H9 (cell line): ENCODE data around the gene AKAP5. TPM values are rescaled to one million over a fixed set of nuclear protein-coding genes. Genes with fewer than 3 reads are reported as not detected.

Experiments used
- DNase-seq: peaks from one replicate; pipeline ENCODE4 v3.0.0-alpha.2; 2017
- H2AFZ ChIP-seq: one replicate; pipeline ENCODE4 v1.6.1; 2013; ENCODE audit warnings: mild to moderate bottlenecking, low read length, control low read depth, moderate library complexity
- H2AK5ac ChIP-seq: 2 replicates; pipeline ENCODE4 v1.6.1; 2013; ENCODE audit warnings: low read length, control low read depth, mixed read lengths; ENCODE audit not compliant: insufficient read length
- H2BK120ac ChIP-seq: one replicate; pipeline ENCODE4 v1.6.1; 2013; ENCODE audit warnings: low read depth, mild to moderate bottlenecking, low read length, control low read depth, inconsistent platforms; ENCODE audit not compliant: poor library complexity, severe bottlenecking
- H2BK12ac ChIP-seq: 2 replicates; pipeline ENCODE4 v1.6.1; 2013; ENCODE audit warnings: low read length, control low read depth, mixed read lengths, low read depth; ENCODE audit not compliant: insufficient read length
- H2BK15ac ChIP-seq: 2 replicates; pipeline ENCODE4 v1.6.1; 2013; ENCODE audit warnings: low read depth, low read length, control low read depth
- H2BK20ac ChIP-seq: one replicate; pipeline ENCODE4 v1.6.1; 2013; ENCODE audit warnings: low read depth, mild to moderate bottlenecking, low read length, control low read depth, inconsistent platforms; ENCODE audit not compliant: poor library complexity, severe bottlenecking
- H2BK5ac ChIP-seq: 2 replicates; pipeline ENCODE4 v1.6.1; 2013; ENCODE audit warnings: low read length, control low read depth, mixed read lengths; ENCODE audit not compliant: insufficient read length
- H3K14ac ChIP-seq: 2 replicates; pipeline ENCODE4 v1.6.1; 2013; ENCODE audit warnings: low read length, control low read depth; ENCODE audit not compliant: insufficient read depth
- H3K18ac ChIP-seq: 2 replicates; pipeline ENCODE4 v1.6.1; 2013; ENCODE audit warnings: low read depth, mild to moderate bottlenecking, mixed read lengths, low read length, control low read depth; ENCODE audit not compliant: insufficient read length
- H3K23ac ChIP-seq: 2 replicates; pipeline ENCODE4 v1.6.1; 2013; ENCODE audit warnings: low read length, control low read depth, mixed read lengths, low read depth; ENCODE audit not compliant: insufficient read length
- H3K23me2 ChIP-seq: 2 replicates; pipeline ENCODE4 v1.6.1; 2013; ENCODE audit warnings: low read depth, mild to moderate bottlenecking, mixed read lengths, low read length, control low read depth; ENCODE audit not compliant: insufficient read length, poor library complexity, severe bottlenecking
- H3K27ac ChIP-seq: 2 replicates; pipeline ENCODE4 v1.5.1; 2013; ENCODE audit warnings: low read length, control low read depth, mixed read lengths, low read depth; ENCODE audit not compliant: insufficient read length
- H3K27me3 ChIP-seq: 2 replicates; pipeline ENCODE4 v1.6.1; 2013; ENCODE audit warnings: low read length, control low read depth, inconsistent platforms; ENCODE audit not compliant: insufficient read depth
- H3K4ac ChIP-seq: 2 replicates; pipeline ENCODE4 v1.6.1; 2013; ENCODE audit warnings: low read depth, mild to moderate bottlenecking, control low read depth, inconsistent platforms, low read length, moderate library complexity
- H3K4me1 ChIP-seq: 2 replicates; pipeline ENCODE4 v1.6.1; 2013; ENCODE audit warnings: low read length, control low read depth, inconsistent platforms; ENCODE audit not compliant: insufficient read depth
- H3K4me2 ChIP-seq: 2 replicates; pipeline ENCODE4 v1.6.1; 2013; ENCODE audit warnings: low read length, control low read depth, mixed read lengths; ENCODE audit not compliant: insufficient read length, insufficient read depth
- H3K56ac ChIP-seq: 2 replicates; pipeline ENCODE4 v1.6.1; 2013; ENCODE audit warnings: low read depth, mild to moderate bottlenecking, mixed read lengths, low read length, control low read depth; ENCODE audit not compliant: insufficient read length
- H3K79me1 ChIP-seq: 2 replicates; pipeline ENCODE4 v1.6.1; 2013; ENCODE audit warnings: low read depth, mild to moderate bottlenecking, moderate library complexity, low read length, control low read depth, inconsistent platforms; ENCODE audit not compliant: insufficient read depth, poor library complexity, severe bottlenecking
- H3K79me2 ChIP-seq: 2 replicates; pipeline ENCODE4 v1.6.1; 2013; ENCODE audit warnings: low read length, control low read depth, inconsistent platforms; ENCODE audit not compliant: insufficient read depth
- H3K9ac ChIP-seq: 2 replicates; pipeline ENCODE4 v1.6.1; 2013; ENCODE audit warnings: low read length, control low read depth, mixed read lengths; ENCODE audit not compliant: insufficient read length; ENCODE audit errors: extremely low read depth
- H3K9me3 ChIP-seq: one replicate; pipeline ENCODE4 v1.6.1; 2013; ENCODE audit warnings: low read depth, low read length, inconsistent platforms; ENCODE audit not compliant: control insufficient read depth
- H3T11ph ChIP-seq: one replicate; pipeline ENCODE4 v1.6.1; 2013; ENCODE audit warnings: mild to moderate bottlenecking, low read length, control low read depth, inconsistent platforms
- H4K20me1 ChIP-seq: one replicate; pipeline ENCODE4 v1.6.1; 2013; ENCODE audit not compliant: control insufficient read depth, insufficient read length, insufficient read depth
- H4K5ac ChIP-seq: 2 replicates; pipeline ENCODE4 v1.6.1; 2013; ENCODE audit warnings: low read depth, mild to moderate bottlenecking, mixed read lengths, low read length, control low read depth; ENCODE audit not compliant: insufficient read length
- H4K8ac ChIP-seq: replicated peaks from 2 replicates; pipeline ENCODE4 v1.6.1; 2013; ENCODE audit warnings: low read length, control low read depth, mixed read lengths, low read depth; ENCODE audit not compliant: insufficient read length
- H4K91ac ChIP-seq: 2 replicates; pipeline ENCODE4 v1.6.1; 2013; ENCODE audit warnings: low read depth, mild to moderate bottlenecking, moderate library complexity, mixed read lengths, low read length, control low read depth; ENCODE audit not compliant: insufficient read length
- H3K27ac Mint-ChIP-seq, 3 experiments: 2 replicates in 2 of 3; 3 replicates in 1 of 3; pipeline ENCODE4 v1.8.0; 2020 to 2021; ENCODE audit warnings: mixed read lengths in 3 of 3, mild to moderate bottlenecking in 1 of 3, moderate library complexity in 1 of 3
- H3K27me3 Mint-ChIP-seq: 2 replicates; pipeline ENCODE4 v1.8.0; 2021; ENCODE audit warnings: low read depth, mild to moderate bottlenecking, moderate library complexity, mixed read lengths
- H3K36me3 Mint-ChIP-seq, 3 experiments: 2 replicates in 2 of 3; 3 replicates in 1 of 3; pipeline ENCODE4 v1.8.0; 2020 to 2021; ENCODE audit warnings: low read depth in 3 of 3, mixed read lengths in 3 of 3; ENCODE audit not compliant: insufficient read depth in 1 of 3
- H3K4me1 Mint-ChIP-seq, 2 experiments: 2 replicates each; pipeline ENCODE4 v1.8.0; 2020; ENCODE audit warnings: mixed read lengths in 2 of 2
- H3K4me3 Mint-ChIP-seq, 2 experiments: 2 replicates in 1 of 2; 3 replicates in 1 of 2; pipeline ENCODE4 v1.8.0; 2020 to 2021; ENCODE audit warnings: mild to moderate bottlenecking in 2 of 2, mixed read lengths in 2 of 2, moderate library complexity in 1 of 2
- H3K9me3 Mint-ChIP-seq, 2 experiments: 2 replicates in 1 of 2; 3 replicates in 1 of 2; pipeline ENCODE4 v1.8.0; 2020; ENCODE audit warnings: mild to moderate bottlenecking in 2 of 2, mixed read lengths in 2 of 2, moderate library complexity in 1 of 2
- total RNA-seq: library from RNA; stranded (reverse); gene quantifications from 2 replicates; pipeline ENCODE4 v1.2.1, GENCODE V29; 2021
- TF ChIP-seq, protein P1 (sequence below): fragments of 200-600 bp; sonication (generic); conservative IDR thresholded peaks from 3 replicates; pipeline ENCODE4 v1.8.0; 2021; ENCODE audit warnings: antibody characterized with exemption, mild to moderate bottlenecking

AKAP5 gene
- total RNA-seq, 1 experiment from 2014 or later: 2.5 TPM

DNA sequence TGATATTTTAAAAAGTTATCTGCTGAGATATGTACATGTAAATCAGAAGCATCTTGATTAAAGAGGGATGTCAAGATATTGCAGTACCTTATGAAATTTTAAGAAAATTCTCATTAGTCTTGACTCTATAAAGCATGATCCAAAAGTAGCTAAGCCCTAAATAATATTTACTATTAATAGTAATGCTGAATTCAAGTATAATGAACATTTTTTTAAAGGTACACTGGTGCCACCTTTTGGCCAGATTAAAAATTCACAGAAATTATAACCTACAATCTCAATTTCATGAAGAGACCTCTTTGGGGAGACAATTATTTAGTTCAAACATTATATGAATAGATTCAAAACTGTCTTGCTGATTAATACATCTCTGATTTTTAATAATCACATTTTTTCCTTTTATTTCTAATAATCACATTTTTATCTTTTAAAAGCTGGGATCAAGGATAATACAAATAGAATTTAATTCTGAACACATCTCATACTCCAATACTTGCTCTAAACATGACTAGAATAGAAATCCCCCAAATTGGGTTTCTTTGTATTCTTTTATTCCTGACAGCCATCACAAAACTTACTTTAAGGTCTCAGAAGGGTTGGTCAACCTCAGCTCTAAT is 13.4 kb downstream of the AKAP5 start:
- H3K27me3 ChIP-seq: no peaks in the 10 kb centered on the region
- Mint-ChIP-seq H3K4me3 (no peak overlapping the region), H3K36me3 (peaks cover 0 to 6% (median 4%) of the 10 kb centered on the region in 3 experiments; a peak in 4 of 7 replicates), H3K4me1 (peaks cover 6 to 11% of the 10 kb centered on the region in 2 experiments), H3K27me3 (no peaks in the 10 kb centered on the region), H3K27ac (no peak overlapping the region), H3K9me3 (no peaks in the 10 kb centered on the region)
- no peak for DNase-seq
- no peak overlapping the region for H3K56ac ChIP-seq
- H2AFZ ChIP-seq: no peak overlapping the region
- no peak overlapping the region for H4K91ac ChIP-seq
- H4K5ac ChIP-seq: no peak overlapping the region
- no peak overlapping the region for H4K8ac ChIP-seq
- H3K14ac ChIP-seq: no peak overlapping the region
- H2BK15ac ChIP-seq: no peak overlapping the region
- no peaks in the 10 kb centered on the region for H3K23me2 ChIP-seq
- no peak overlapping the region for H2BK20ac ChIP-seq
- H4K20me1 ChIP-seq: no peaks in the 10 kb centered on the region
- H3K79me1 ChIP-seq: no peaks in the 10 kb centered on the region
- H3K4me2 ChIP-seq: no peak overlapping the region
- no peak overlapping the region for H3K27ac ChIP-seq
- no peak overlapping the region for H2BK120ac ChIP-seq
- no peak overlapping the region for H2BK5ac ChIP-seq
- H2BK12ac ChIP-seq: no peak overlapping the region
- H3K4me1 ChIP-seq: no peaks in the 10 kb centered on the region
- no peaks in the 10 kb centered on the region for H3K9me3 ChIP-seq
- H3K18ac ChIP-seq: no peak overlapping the region
- no peak overlapping the region for H3K23ac ChIP-seq
- TF ChIP-seq, protein P1, sequence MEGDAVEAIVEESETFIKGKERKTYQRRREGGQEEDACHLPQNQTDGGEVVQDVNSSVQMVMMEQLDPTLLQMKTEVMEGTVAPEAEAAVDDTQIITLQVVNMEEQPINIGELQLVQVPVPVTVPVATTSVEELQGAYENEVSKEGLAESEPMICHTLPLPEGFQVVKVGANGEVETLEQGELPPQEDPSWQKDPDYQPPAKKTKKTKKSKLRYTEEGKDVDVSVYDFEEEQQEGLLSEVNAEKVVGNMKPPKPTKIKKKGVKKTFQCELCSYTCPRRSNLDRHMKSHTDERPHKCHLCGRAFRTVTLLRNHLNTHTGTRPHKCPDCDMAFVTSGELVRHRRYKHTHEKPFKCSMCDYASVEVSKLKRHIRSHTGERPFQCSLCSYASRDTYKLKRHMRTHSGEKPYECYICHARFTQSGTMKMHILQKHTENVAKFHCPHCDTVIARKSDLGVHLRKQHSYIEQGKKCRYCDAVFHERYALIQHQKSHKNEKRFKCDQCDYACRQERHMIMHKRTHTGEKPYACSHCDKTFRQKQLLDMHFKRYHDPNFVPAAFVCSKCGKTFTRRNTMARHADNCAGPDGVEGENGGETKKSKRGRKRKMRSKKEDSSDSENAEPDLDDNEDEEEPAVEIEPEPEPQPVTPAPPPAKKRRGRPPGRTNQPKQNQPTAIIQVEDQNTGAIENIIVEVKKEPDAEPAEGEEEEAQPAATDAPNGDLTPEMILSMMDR: peak; percentile 45; the same call in 2 of the 3 replicates
- no peak overlapping the region for H3K4ac ChIP-seq
- H3K9ac ChIP-seq: no peak overlapping the region
- no peak overlapping the region for H3T11ph ChIP-seq
- no peak overlapping the region for H2AK5ac ChIP-seq
- H3K79me2 ChIP-seq: no peaks in the 10 kb centered on the region
